GM12878 (cell line): Measurements from ENCODE around the gene ANKRD33. TPM values are rescaled to one million over a fixed set of nuclear protein-coding genes. Genes with fewer than 3 reads are reported as not detected.

Source experiments
- ATAC-seq: fragments of 200-7000 bp; cut with Tn5 transposase; 3 replicates; pipeline ENCODE4 v1.9.1; 2020; ENCODE audit warnings: mild to moderate bottlenecking, moderate library complexity
- BruUV-seq: library from RNA; stranded (reverse); fragments of 400-500 nt; replicated peaks from 2 replicates; lab custom pipeline; 2021; lab: Mats Ljungman, UMichigan
- CTCF ChIA-PET: fragments of 300-600 bp; sonication (Branson Sonifier 250); formaldehyde crosslinking; extraction: SDS; loops from one replicate; lab custom pipeline; 2021; ENCODE audit warnings: inconsistent platforms; lab: Yijun Ruan, JAX
- POLR2A ChIA-PET: fragments of 350-600 bp; formaldehyde crosslinking; extraction: SDS; loops from one replicate; lab custom pipeline; 2021; ENCODE audit warnings: inconsistent platforms; lab: Charles Lee
- RAD21 ChIA-PET: fragments of 300-600 bp; sonication (Branson Sonifier 250); formaldehyde crosslinking; loops from one replicate; lab custom pipeline; 2023; ENCODE audit warnings: antibody characterized with exemption; ENCODE audit not compliant: unreplicated experiment; lab: Charles Lee
- SMC1A ChIA-PET: fragments of 300-600 bp; sonication (Branson Sonifier 250); formaldehyde crosslinking; loops from one replicate; lab custom pipeline; 2023; ENCODE audit not compliant: unreplicated experiment, uncharacterized antibody; lab: Charles Lee
- DNase-seq: peaks from one replicate; pipeline ENCODE4 v3.0.0-alpha.2; 2011; ENCODE audit warnings: low read depth, low spot score
- FAIRE-seq: peaks from 3 replicates; lab custom pipeline; 2011; peaks lifted over from hg19 to GRCh38; lab: Jason Lieb, UNC
- H2AFZ ChIP-seq: 2 replicates; pipeline ENCODE4 v1.6.0; 2011; ENCODE audit warnings: low read depth, low read length, control low read depth; ENCODE audit not compliant: control insufficient read depth
- H3K27ac ChIP-seq: 2 replicates; pipeline ENCODE4 v1.5.1; 2011; ENCODE audit warnings: control low read depth; ENCODE audit not compliant: control insufficient read depth, insufficient read depth
- H3K27me3 ChIP-seq, 2 experiments: replicated peaks in 1 of 2; 2 replicates each; pipeline versions ENCODE4 v1.6.0 to v1.6.1; 2011; ENCODE audit warnings: low read length in 1 of 2; ENCODE audit not compliant: control insufficient read depth in 2 of 2, insufficient read depth in 2 of 2
- H3K36me3 ChIP-seq, 2 experiments: 2 replicates each; pipeline ENCODE4 v1.5.1; 2011; ENCODE audit warnings: low read length in 1 of 2; ENCODE audit not compliant: control insufficient read depth in 2 of 2, insufficient read depth in 2 of 2
- H3K4me1 ChIP-seq: 2 replicates; pipeline ENCODE4 v1.6.1; 2011; ENCODE audit warnings: mild to moderate bottlenecking, low read length, moderate library complexity, mixed read lengths; ENCODE audit not compliant: control insufficient read depth, insufficient read depth
- H3K4me2 ChIP-seq: 2 replicates; pipeline ENCODE4 v1.6.0; 2011; ENCODE audit warnings: control low read depth; ENCODE audit not compliant: control insufficient read depth, insufficient read depth
- H3K4me3 ChIP-seq: fragments of 200-600 bp; sonication (generic); 2 replicates; pipeline ENCODE4 v1.5.1; 2016
- H3K79me2 ChIP-seq: 2 replicates; pipeline ENCODE4 v1.6.0; 2011; ENCODE audit warnings: low read length; ENCODE audit not compliant: control insufficient read depth, insufficient read depth
- H3K9ac ChIP-seq: 2 replicates; pipeline ENCODE4 v1.8.0; 2011; ENCODE audit warnings: low read length, control low read depth, mixed read lengths; ENCODE audit not compliant: control insufficient read depth, insufficient read depth
- H3K9me3 ChIP-seq: replicated peaks from 3 replicates; pipeline ENCODE4 v1.5.1; 2011; ENCODE audit warnings: mild to moderate bottlenecking, low read length; ENCODE audit not compliant: control insufficient read depth, insufficient read depth
- H4K20me1 ChIP-seq: 2 replicates; pipeline ENCODE4 v1.6.0; 2011; ENCODE audit not compliant: control insufficient read depth, insufficient read depth
- E2F4 ChIP-seq: IDR thresholded peaks from 2 replicates; pipeline ENCODE4 v1.6.1; 2012; ENCODE audit warnings: low read depth, low read length, improper control_type of control experiment
- MAX ChIP-seq: IDR thresholded peaks from 2 replicates; pipeline ENCODE4 v1.6.1; 2012; ENCODE audit warnings: low read depth, low read length, improper control_type of control experiment
- MXI1 ChIP-seq: fragments of 150-350 bp; IDR thresholded peaks from 2 replicates; pipeline ENCODE4 v1.6.1; 2011; ENCODE audit warnings: low read depth, mild to moderate bottlenecking, inconsistent platforms, low read length, improper control_type of control experiment
- NR2C2 ChIP-seq: IDR thresholded peaks from 2 replicates; pipeline ENCODE4 v1.6.1; 2011; ENCODE audit warnings: borderline replicate concordance, low read depth; ENCODE audit not compliant: control insufficient read depth, insufficient read length
- POU2F2 ChIP-seq: IDR thresholded peaks from 3 replicates; pipeline ENCODE4 v1.6.1; 2011; ENCODE audit warnings: low read depth, mild to moderate bottlenecking, low read length, borderline replicate concordance
- PRDM15 ChIP-seq: fragments of 450-650 bp; formaldehyde crosslinking; IDR thresholded peaks from 2 replicates; pipeline ENCODE4 v1.4.0; 2020; ENCODE audit warnings: mild to moderate bottlenecking, moderate library complexity
- RB1 ChIP-seq: fragments of 450-650 bp; formaldehyde crosslinking; IDR thresholded peaks from 2 replicates; pipeline ENCODE4 v1.6.1; 2017; ENCODE audit warnings: mild to moderate bottlenecking, borderline replicate concordance
- REST ChIP-seq: IDR thresholded peaks from 2 replicates; pipeline ENCODE4 v1.6.1; 2012; ENCODE audit warnings: mild to moderate bottlenecking, low read depth, low read length
- RFX5 ChIP-seq: IDR thresholded peaks from 2 replicates; pipeline ENCODE4 v1.6.1; 2011; ENCODE audit warnings: low read depth, low read length, improper control_type of control experiment
- SPI1 ChIP-seq: IDR thresholded peaks from 2 replicates; pipeline ENCODE4 v1.6.1; 2011; ENCODE audit warnings: low read depth, mild to moderate bottlenecking, low read length, moderate library complexity, borderline replicate concordance; ENCODE audit not compliant: insufficient read depth
- TAF1 ChIP-seq: IDR thresholded peaks from 2 replicates; pipeline ENCODE4 v1.6.1; 2011; ENCODE audit warnings: mild to moderate bottlenecking, low read depth, low read length, borderline replicate concordance
- TCF7 ChIP-seq: IDR thresholded peaks from 2 replicates; pipeline ENCODE4 v1.6.1; 2014; ENCODE audit warnings: antibody characterized with exemption, borderline replicate concordance
- ZNF217 ChIP-seq: fragments of 450-650 bp; IDR thresholded peaks from 2 replicates; pipeline ENCODE4 v1.6.1; 2017; ENCODE audit warnings: antibody characterized with exemption, mild to moderate bottlenecking
- ZSCAN29 ChIP-seq: fragments of 450-650 bp; IDR thresholded peaks from 2 replicates; pipeline ENCODE4 v1.6.1; 2017; ENCODE audit warnings: mild to moderate bottlenecking, moderate library complexity
- WGBS: methylation state at CpG from one replicate; pipeline ENCODE4 v1.1.6; 2016; ENCODE audit warnings: low lambda C conversion rate; ENCODE audit not compliant: insufficient replicate concordance, insufficient coverage; ENCODE audit errors: missing lambda C conversion rate; 5-methylcytosine and 5-hydroxymethylcytosine counted together
- in situ Hi-C: fragments of 300-500 bp; cut with MboI; formaldehyde crosslinking; loops from 9 replicates; pipeline ENCODE4 v1.14.3; 2018; ENCODE audit warnings: mixed read lengths
- intact Hi-C: fragments of 100-400 bp; cut with micrococcal nuclease; formaldehyde crosslinking; loops from one replicate; pipeline ENCODE4 v1.14.2; 2022; ENCODE audit not compliant: unreplicated experiment
- polyA plus RNA-seq, 11 experiments: library from polyadenylated mRNA; depleted of rRNA in 4 of 11; unstranded in 6 of 11; stranded (reverse) in 5 of 11; fragments of >200 nt; fragmentation: Nextera tagmentation in 4 of 11; fragmentation: Illumina TruSeq in 1 of 11; extraction: Ambion mirVana in 4 of 11; extraction: Trizol in 1 of 11; gene quantifications; 1 replicate in 1 of 11; 2 replicates in 10 of 11; pipeline versions ENCODE4 v1.2.1 to v1.2.3, GENCODE V29; 2011 to 2016; ENCODE audit warnings: inconsistent platforms in 2 of 11, missing spikeins in 2 of 11, low read depth in 1 of 11
- total RNA-seq, 4 experiments: library from RNA; depleted of rRNA in 3 of 4; stranded (reverse); fragments of >200 nt in 3 of 4; fragmentation: Illumina TruSeq in 1 of 4; extraction: Trizol in 1 of 4; gene quantifications; 2 replicates each; pipeline versions ENCODE4 v1.2.1 to v1.2.3, GENCODE V29; 2013 to 2021

ANKRD33 gene
- total and polyA plus RNA-seq, 10 of the 15 experiments (the other 5 are each of a cell fraction or from before 2014, with no cell fraction given): not detected

GRCh38 chr12:51864833-51865670, 22.9 kb upstream of the ANKRD33 start:
- BruUV-seq: no TSS peak
- Histone ChIP-seq H3K4me1 (no peaks in the 10 kb centered on the region), H3K9me3 (no peaks in the 10 kb centered on the region), H3K36me3 (no peaks in the 10 kb centered on the region), H3K27ac (no peak overlapping the region), H3K4me2 (no peak overlapping the region), H4K20me1 (no peaks in the 10 kb centered on the region), H3K27me3 (peaks cover 19 to 20% of the 10 kb centered on the region in 2 experiments), H3K9ac (no peak overlapping the region), H3K79me2 (no peaks in the 10 kb centered on the region), H3K4me3 (no peak overlapping the region), H2AFZ (no peak overlapping the region)
- intact Hi-C loops (no loop called here), in situ Hi-C loops (no loop called here)
- ATAC-seq (no peak), DNase-seq (no peak), FAIRE-seq (no peak)
- ChIA-PET SMC1A (no interaction called here), POLR2A (no interaction called here), CTCF (no interaction called here), RAD21 (interaction anchor here (1.1 kb wide), 1 partner anchor 11 kb away, joined by 3 read pairs; no protein-coding TSS in a partner anchor)
- WGBS: 22% methylated on average over 12 of the region's 12 CpGs
- TF ChIP-seq SPI1 (no peak), REST (no peak), MXI1 (no peak), E2F4 (no peak), ZSCAN29 (no peak), RFX5 (no peak), MAX (no peak), POU2F2 (no peak), PRDM15 (CRISPR knock-in tag) (no peak), ZNF217 (no peak), RB1 (no peak), TCF7 (no peak), NR2C2 (no peak), TAF1 (no peak)
